NCI-H1048 (cell line): Measurements from ENCODE around the gene ABR.
"Not testable (repeated sequence)": the region's sequence is repeated elsewhere in the genome, so short reads cannot be mapped to it uniquely, and the experiment has no call there.

Experiments used
- DNase-seq: peaks from one replicate; lab custom pipeline; 2025; lab: John Stamatoyannopoulos, UW

The ABR gene

GRCh38 chr17:1095090-1095852, 84.5 kb downstream of the ABR start:
- DNase-seq = no peak

GRCh38 chr17:1094591-1094990, 85.2 kb downstream of the ABR start:
- DNase-seq = no peak

- no peak for DNase-seq
Observed at GRCh38 chr17:1091900-1092299, 87.9 kb downstream of the ABR start.

- DNase-seq = no peak
Observed at GRCh38 chr17:1091190-1091534, 88.6 kb downstream of the ABR start.

GRCh38 chr17:1090465-1091189, 89.2 kb downstream of the ABR start:
- no peak for DNase-seq

GRCh38 chr17:1089915-1090314, 89.9 kb downstream of the ABR start:
- DNase-seq = no peak

GRCh38 chr17:1087381-1088241, 92.2 kb downstream of the ABR start:
- DNase-seq = peak; percentile 43

- no peak for DNase-seq
Observed at GRCh38 chr17:1083451-1084187, 96.2 kb downstream of the ABR start.

- no peak for DNase-seq
Observed at GRCh38 chr17:1082579-1082978, 97.2 kb downstream of the ABR start.

GRCh38 chr17:1078831-1079561, 100.8 kb downstream of the ABR start:
- no peak for DNase-seq

GRCh38 chr17:1077986-1078711, 101.6 kb downstream of the ABR start:
- DNase-seq = no peak

- DNase-seq = no peak
Observed at GRCh38 chr17:1077581-1077985, 102.2 kb downstream of the ABR start.

GRCh38 chr17:1076982-1077302, 102.8 kb downstream of the ABR start:
- DNase-seq = no peak

GRCh38 chr17:1076299-1076981, 103.3 kb downstream of the ABR start:
- no peak for DNase-seq

- no peak for DNase-seq
Observed at GRCh38 chr17:1074886-1075605, 104.7 kb downstream of the ABR start.

- DNase-seq = not testable (repeated sequence)
Observed at GRCh38 chr17:1073963-1074625, 105.7 kb downstream of the ABR start.

- DNase-seq = no peak
Observed at GRCh38 chr17:1073241-1073962, 106.4 kb downstream of the ABR start.

GRCh38 chr17:1072551-1072961, 107.2 kb downstream of the ABR start:
- no peak for DNase-seq
